HG02973 (cell line): ENCODE results near the gene PALLD.
A peak's percentile ranks its signal among the peaks of the same experiment; 100 is the strongest.
"Not testable (repeated sequence)": the region's sequence is repeated elsewhere in the genome, so short reads cannot be mapped to it uniquely, and the experiment has no call there.

Experiments
- ATAC-seq: cut with Tn5 transposase; IDR thresholded peaks from one replicate; pipeline ENCODE4 v1.9.1; 2021; ENCODE audit warnings: moderate library complexity; ENCODE audit not compliant: unreplicated experiment

PALLD gene

DNA sequence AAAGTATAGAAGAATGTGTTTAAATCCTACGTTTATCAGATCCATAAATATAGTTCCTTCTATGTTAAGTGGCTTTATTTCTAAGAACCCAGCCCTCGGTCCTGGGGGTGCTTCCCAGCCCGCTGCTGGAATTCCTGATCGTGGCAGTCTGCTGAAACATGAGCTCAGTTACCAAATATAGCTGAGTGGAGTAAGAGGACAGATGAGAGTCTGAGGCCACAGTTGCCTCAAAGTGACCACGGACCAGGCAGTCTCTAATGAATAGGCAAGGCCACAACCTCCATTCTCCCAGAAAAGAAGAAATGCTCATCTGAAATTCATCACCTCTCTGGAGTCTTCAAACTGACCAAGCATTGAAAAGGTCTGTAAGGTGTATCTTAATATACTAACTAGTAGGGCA, at the start of gene PALLD:
PALLD (plus strand) TSS at position 219 of the 400 bp plus-strand sequence.
- ATAC-seq = no peak

DNA sequence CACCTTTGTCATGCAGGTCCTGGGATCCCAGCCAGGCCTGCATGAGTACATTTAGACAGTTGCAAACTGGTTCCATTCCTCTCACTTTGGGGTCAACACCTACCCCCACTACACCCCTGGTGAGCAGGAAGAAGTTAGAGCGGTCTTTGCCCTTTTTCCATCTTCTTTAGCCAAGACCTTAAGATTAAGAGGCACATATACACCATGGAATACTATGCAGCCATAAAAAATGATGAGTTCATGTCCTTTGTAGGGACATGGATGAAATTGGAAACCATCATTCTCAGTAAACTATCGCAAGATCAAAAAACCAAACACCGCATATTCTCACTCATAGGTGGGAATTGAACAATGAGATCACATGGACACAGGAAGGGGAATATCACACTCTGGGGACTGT, 47.8 kb upstream of the PALLD start:
- not testable (repeated sequence) for ATAC-seq

DNA sequence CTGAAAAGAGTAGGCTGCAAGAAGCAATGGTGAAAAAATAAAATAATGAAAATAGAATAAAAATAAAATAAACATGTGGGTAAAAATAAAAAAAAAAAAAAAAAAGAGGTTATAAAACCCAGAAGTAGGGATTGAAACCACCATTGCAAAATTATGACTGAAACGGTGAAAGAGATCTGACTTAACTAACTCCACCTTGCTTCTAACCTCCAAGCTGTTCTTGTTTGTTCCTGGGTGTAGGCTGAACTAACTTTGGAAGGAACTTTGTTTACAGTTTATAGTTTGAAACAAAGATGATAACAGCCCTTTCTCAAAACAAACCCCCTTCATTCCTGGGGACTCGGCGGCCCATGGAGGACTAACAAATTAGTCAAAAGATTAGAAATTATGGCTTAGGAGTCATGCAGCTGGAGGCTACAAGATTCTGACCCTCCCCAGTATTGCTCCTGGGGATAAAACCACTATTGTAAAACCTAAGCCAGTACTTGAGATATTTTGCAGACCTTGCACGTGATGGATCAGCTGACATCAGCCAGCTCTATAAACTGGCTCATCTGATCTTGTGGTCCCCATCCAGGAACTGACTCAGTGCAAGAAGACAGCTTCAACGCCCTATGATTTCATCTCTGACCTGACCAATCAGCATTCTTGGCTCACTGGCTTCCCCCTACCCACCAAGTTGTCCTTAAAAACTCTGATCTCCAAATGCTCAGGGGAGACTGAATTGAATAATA, 47.0 kb upstream of the PALLD start:
- no peak for ATAC-seq

DNA sequence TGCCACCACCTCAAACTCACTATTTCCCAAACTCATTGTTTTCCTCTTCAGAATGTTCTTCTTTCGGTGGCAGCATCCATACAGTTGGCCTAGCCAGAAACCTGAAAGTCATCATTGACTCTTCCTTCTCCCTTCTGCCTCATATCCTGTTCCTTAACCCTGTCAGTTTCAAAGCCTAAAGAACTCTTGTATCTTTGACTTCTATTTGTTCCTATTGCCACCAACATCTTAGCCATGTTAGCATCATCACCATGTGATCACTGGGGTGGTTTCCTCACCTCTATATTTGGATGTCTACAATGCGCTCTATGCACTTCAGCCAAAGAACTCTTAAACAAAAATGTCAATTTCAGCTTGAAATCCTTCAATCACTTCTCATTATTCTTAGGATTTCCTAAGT, 45.5 kb upstream of the PALLD start:
- ATAC-seq = peak; percentile 25

DNA sequence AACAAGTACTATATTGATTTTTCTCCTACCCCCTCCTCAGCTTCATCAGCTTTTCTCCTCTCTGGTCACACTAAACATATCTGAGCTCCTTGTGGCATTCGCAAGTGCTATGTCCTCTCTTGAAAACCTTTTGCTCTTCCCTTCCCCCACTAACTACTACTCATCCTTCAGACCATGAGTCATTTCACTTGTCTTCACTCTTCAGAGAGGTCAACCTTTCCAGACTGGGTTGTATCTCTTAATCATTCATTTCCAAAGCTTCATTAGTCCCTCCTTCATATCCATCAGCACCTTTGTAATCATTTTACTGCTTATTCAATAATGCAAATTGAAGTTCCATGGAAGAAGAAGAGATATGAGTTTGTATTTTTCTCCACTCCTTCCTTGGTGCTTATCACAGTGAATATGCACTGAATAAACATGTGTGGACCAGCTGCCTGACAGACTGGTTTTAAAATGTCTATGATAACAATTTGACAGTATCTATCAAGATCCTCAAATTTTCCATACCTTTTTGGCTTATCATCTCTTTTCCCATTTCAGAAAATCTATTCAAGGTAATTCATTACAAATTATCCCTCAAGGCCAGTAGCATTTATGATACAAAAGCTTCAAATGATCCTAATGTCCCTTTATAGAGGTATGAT, 45.0 kb upstream of the PALLD start:
- ATAC-seq = peak; percentile 90

DNA sequence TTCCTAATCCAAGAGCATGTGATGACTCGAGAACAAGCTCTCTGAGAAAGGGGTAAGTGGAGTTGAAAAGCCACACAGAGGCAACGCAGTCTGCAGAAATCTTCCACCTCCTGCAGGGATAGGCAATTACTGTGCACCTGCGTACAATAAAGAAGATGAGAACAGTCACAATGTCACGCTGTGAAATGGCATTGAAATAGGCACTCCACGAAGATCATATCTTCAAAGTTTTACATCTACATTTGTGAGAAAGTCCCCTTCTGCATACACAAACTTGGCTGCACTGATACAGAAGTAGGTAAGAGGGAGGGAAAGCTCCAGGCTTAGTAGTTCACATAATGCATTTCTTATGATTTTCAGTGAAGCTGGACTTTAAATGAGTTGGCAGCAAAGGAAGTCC, 43.7 kb upstream of the PALLD start:
- ATAC-seq = no peak

DNA sequence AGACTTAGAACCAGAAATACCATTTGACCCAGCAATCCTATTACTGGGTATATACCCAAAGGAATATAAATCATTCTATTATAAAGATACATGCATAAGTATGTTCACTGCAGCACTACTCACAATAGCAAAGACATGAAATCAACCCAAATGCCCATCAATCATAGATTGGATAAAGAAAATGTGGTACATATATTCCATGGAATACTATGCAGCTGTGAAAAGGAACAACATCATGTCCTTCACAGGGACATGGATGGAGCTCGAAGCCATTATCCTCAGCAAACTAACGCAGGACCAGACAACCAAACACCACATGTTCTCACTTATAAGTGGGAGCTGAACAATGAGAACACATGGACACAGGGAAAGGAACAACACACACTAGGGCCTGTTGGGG, 38.6 kb upstream of the PALLD start:
- not testable (repeated sequence) for ATAC-seq

DNA sequence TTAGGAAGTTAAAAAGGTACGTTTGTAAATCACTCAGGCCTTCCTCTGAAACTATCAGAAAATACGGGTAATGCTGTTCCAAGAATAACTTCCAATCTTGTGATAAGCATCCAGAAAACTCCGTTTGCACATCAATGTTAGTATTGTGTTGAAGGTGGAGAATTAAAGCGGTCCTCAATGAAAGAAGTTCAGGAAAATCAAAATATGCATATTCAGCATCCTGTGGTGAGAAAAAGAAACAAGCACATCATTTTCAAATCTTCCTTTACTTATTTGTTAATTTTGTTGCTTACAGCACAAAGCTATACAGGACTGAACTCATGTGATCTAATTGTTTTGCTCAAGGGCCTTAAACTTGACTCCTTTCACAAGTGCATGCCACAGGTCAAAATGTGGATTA, 35.0 kb upstream of the PALLD start:
- no peak for ATAC-seq

DNA sequence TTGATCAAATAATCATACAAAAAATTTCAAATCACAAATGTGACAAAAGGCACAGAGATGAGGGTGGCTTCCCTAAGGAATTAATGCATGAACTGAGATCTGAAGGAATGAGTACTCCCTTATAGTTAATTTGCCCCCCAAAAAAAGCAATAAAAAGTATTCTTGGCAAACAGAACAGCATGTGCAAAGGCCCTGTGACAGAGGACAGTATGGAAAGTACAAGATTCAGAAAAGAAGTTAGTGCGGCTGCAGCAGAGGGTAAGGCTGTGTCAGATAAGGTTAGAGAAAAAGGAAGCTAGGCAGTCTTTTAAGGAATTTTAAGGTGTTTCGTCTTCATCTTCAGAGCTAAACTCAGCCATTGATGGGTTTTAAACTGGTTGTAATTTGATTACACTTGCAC, 23.9 kb upstream of the PALLD start:
- ATAC-seq = no peak

DNA sequence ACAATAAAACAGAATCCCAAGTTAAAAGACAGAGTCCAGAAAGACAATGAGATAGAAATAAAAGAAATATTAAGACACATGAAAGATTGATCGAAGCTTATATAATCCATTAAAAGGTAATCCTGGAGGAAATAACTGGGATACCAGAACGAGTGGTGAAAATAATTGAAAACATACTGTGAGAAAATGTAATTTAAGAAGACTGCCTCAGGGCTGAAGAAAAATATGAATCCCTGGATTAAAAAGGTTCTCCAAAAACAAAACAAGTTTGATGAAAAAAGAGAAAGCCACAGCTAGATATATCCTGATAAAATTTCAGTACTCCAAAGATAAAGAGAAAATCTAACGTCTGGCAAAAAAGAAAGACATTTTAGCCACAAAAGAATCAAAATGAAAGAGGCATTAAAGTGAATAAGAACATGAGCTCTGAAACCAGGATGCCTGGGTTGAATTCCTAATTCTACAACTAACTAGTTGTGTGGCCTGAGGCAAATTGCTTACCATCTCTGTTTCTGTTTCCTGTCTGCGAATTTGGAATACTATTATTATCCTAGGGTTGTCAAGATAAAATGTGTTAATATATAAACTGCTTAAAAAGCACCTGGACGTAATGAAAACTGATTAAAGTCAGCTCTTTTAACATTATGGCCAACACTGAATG, 22.1 kb upstream of the PALLD start:
- no peak for ATAC-seq

DNA sequence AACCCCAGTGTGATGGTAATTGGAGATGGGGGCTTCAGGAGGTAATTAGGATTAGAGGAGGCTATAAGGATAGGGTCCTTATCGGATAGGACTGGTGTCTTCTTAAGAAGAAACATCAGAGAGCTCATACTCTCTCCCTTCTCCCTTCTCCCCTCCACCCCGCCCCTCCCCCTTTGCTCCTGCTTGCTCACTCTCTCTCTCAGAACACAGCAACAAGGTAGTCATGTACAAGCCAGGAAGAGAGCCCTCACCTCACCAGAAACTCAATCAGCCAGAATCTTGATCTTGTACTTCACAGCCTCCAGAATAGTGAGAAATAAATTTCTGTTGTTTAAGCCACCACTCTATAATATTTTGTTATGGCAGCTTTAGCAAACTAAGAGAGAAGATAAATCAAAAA, 21.1 kb upstream of the PALLD start:
- ATAC-seq = no peak

DNA sequence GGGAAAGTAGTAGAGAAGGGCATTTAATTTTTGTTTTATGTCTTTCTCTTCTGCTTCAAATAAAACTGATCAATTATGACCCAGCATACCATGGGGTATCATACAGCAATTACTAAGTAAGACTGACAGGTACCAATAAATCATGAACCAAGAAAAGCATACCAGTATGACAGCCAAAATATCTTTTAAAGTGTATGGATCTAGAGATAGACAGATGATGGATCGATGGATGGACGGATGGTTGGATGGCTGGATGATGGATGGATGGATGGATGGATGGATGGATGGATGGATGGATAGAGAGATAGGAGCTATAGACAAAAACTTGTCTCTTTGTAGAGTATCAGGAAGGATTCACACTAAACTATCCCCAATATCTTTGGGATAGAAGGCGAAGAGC, 18.0 kb upstream of the PALLD start:
- ATAC-seq = no peak

DNA sequence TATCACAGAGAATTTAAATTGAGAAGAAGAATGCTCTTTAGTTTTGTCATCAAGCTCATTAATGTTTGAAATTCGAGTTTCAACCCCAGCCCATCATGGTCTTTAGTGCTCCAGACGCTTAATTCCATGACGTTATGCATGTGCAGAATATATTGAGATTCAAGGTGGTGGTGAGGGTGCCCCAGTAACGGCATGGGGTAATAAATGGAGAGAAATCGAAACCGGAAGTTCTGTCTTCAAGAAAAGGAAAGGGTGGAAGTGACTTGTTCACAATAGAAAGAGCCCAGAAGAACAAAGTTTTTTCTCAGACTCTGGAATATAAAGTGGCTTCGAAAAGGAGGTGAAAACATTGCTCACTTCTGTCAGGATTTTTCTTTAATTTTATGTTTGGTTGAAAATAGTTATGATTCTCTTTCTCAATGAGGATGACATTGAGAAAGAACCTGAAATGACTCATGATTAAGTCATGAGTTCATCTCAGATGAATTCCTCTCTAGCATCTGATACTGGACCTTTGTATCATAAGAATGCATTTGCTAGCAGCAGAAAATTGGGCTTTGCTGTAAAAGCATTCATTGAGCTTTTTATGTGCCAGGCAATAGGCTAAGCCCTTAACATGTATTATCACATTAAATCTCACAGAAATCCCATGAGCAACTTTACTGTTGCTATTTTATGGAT, 15.8 kb upstream of the PALLD start:
- peak; percentile 43 for ATAC-seq

DNA sequence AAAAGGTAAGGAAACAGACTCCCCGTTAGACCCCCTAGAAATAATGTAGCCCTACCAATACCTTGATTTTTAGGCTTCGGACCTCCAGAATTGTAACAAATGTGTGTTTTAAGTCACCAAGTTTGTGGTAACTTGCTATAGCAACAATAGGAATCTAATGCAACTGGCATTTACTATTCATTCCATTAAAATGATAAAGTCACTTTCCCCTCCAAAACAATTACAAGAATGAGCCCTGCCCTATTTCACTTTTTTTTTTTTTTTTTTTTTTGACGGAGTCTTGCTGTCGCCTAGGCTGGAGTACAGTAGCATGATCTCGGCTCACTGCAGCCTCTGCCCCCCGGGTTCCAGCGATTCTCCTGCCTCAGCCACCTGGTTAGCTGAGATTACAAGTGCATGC, 13.0 kb upstream of the PALLD start:
- no peak for ATAC-seq

DNA sequence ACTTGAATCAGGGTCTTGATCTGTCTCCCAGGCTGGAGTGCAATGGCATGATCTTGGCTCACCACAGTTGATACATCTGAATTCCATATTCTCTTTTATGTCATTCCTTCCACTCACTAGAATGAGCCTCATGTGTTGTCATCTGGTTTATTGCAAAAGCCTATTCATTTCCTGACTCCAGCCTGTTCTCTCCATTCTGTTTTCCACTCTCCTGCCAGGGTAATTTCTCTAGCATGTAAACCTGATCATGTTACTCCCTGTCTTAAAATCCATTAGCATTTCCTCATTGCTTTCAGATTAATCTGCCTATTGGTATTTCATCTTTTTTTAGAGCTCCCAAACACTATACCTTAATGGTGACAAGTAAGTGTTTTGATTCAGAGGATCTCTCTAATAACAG, 12.2 kb upstream of the PALLD start:
- no peak for ATAC-seq

DNA sequence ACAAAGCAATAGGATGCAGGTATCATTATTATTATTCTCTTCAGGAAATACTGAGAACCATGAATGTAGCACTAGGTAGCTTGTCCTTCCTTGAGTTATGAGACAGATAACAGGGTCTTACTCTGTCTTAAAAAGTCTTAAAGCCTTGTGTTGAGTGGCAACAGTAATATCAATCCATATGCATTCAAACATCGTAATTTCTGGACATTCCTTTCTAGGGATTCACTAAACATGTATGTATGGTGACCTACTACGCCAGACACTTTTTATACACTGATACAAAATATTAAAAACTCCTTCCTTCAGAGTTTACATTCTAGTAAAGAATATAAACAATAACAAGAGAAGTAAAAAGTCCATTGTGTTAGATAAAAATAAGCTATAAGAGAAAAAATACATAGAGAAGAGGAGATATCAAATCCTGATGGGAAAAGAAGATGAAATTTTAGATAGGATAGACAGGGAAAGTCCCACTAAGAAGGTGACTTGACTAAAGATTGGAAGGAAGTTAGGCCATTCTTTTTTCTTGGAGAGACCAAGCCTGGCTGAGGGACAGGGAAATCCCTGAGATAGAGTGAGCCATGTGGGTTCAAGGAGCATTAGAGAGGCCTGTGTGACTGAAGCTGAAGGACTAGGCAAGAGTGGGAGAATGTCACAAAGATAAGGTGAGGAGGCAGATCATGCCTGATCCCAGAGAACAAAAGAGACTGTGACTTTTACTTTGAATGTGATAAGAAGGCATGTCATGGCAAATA, 11.5 kb upstream of the PALLD start:
- no peak for ATAC-seq

DNA sequence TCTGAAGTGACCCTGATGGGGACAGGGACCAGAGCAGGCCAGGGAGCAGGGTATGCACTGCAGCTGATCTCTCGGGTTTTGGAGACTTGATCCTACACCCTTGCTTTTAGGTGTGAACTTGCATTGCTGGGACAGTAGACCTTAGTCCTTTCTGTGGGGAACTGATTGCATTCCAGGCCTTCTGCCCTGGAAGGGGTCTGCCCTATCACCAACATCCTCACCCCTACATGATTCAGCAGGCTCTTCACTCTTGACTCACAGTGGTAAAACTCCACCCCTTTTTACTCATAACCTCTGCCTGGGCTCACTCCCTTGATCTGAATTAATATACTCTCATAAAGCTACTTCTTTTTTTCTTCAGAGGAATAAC, 10.0 kb upstream of the PALLD start:
- no peak for ATAC-seq

DNA sequence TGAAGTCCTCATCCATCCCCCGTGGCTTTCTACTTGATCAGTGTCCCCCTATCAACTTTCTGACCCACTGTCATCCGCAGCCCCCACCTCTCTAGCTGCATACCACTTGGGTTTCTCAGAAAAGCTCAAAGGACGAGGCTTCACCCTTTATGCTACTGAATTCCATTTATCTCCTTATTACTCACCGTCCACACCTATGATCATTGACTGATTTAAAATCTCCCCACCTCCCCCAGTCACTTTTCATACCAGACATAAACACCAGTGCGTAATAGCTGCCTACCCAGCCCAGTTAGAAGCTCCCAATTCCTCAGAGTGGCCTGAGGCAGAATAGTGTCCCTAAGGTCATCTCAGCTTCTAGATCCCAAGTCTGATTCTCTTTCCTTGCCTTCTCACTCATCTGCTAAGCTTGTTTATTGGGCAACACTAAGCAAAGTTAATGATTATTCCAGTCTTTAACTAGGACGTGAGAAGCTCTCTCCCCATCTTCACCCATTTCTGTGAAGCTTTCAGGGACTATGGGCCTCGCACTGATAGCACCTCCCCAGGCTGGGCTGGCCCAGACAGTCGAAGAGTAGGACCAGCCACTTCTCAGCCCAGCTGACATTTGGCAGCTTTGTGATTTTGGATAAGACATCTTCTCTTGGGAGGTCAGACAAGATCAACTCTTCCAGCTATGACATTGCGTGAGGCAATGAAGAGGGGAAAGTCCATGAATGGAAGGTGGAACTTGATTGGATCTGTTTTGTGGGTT, 9.4 kb upstream of the PALLD start:
- ATAC-seq = no peak

DNA sequence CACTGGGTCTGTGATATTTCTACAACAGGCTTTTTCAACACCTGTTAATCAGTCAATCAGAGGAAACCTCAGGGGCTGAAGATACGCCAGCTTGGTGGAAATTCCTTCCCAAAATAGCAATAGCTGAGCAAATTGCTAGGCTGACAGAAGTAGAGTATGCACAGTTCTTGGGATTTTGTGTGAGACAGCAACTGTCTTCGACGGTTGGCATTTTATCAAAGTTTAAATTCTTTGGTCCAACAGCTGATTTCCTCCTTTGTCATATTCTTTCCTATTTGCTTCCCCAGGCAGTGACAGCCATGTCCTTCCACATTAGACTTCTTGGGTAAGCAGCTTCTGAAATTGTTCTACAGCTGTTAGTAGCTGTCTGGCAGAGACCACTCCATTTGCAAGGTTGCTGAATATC, 8.0 kb upstream of the PALLD start:
- ATAC-seq = no peak

DNA sequence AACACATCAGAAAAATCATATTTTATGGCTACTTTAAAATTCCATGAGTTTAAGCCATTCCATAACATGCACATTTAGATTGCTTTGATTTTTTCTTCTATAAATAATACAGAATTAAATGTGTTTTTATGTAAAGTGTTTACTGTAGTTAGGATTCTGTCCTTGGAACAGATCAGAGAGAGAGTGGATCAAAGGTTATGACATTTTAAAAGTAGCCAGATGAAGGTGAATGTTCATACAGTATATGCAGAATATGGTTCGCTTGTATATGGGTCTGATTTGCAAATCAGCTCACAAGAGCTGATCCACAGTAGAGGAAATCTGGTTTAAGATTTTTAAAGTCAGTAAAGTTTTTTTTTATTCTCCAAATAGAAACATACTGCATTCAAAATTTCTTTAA, 7.2 kb upstream of the PALLD start:
- ATAC-seq = no peak
